Osteocyte (in vitro differentiated cells): ENCODE results near the gene PHKB. TPM values are rescaled to one million over a fixed set of nuclear protein-coding genes. Genes with fewer than 3 reads are reported as not detected.
"Not testable (repeated sequence)": the region's sequence is repeated elsewhere in the genome, so short reads cannot be mapped to it uniquely, and the experiment has no call there.

Experiments used
- DNase-seq: peaks from one replicate; pipeline ENCODE4 v3.0.0; 2021; ENCODE audit warnings: mixed read lengths; ENCODE audit not compliant: unreplicated experiment; ENCODE audit errors: extremely low spot score
- H3K27ac Mint-ChIP-seq: one replicate; pipeline ENCODE4 v1.8.0; 2021; ENCODE audit warnings: mild to moderate bottlenecking, mixed read lengths; ENCODE audit not compliant: unreplicated experiment
- H3K27me3 Mint-ChIP-seq: one replicate; pipeline ENCODE4 v1.8.0; 2021; ENCODE audit warnings: mixed read lengths; ENCODE audit not compliant: unreplicated experiment
- H3K36me3 Mint-ChIP-seq: one replicate; pipeline ENCODE4 v1.8.0; 2021; ENCODE audit warnings: mixed read lengths; ENCODE audit not compliant: unreplicated experiment
- H3K4me1 Mint-ChIP-seq: one replicate; pipeline ENCODE4 v1.8.0; 2021; ENCODE audit warnings: mixed read lengths; ENCODE audit not compliant: unreplicated experiment
- H3K4me3 Mint-ChIP-seq: one replicate; pipeline ENCODE4 v1.8.0; 2021; ENCODE audit warnings: mild to moderate bottlenecking, moderate library complexity, mixed read lengths; ENCODE audit not compliant: unreplicated experiment
- H3K9me3 Mint-ChIP-seq: one replicate; pipeline ENCODE4 v1.8.0; 2021; ENCODE audit warnings: mixed read lengths; ENCODE audit not compliant: unreplicated experiment
- total RNA-seq: library from RNA; stranded (reverse); gene quantifications from 2 replicates; pipeline ENCODE4 v1.2.1, GENCODE V29; 2021
- TF ChIP-seq, protein P1 (sequence below): fragments of 200-600 bp; sonication (generic); IDR thresholded peaks from 2 replicates; pipeline ENCODE4 v1.5.0; 2021; ENCODE audit warnings: antibody characterized with exemption, mild to moderate bottlenecking, moderate library complexity

Gene PHKB
- total RNA-seq, 1 donor from 2014 or later: 64.3 TPM

DNA sequence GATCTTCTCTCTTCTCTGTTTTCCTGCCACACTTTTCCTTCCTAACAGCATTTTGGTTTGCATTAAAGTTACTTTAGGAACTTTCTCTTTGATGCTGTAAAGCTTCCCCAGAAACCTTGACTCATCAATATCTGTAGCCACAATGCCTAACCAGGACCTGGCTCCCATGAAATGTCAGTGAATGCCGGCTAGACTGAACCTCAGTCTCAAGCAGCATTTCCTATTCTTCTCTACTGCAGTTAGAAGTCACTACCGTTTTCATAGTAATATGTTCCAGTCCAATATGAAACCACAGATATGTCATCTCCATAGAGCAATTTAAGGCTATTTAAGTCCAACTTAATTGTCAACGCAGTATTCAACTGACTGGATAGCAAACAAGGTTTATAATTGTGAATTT is 29.2 kb upstream of the PHKB start:
- H3K4me3 Mint-ChIP-seq: no peak overlapping the region
- TF ChIP-seq, protein P1, sequence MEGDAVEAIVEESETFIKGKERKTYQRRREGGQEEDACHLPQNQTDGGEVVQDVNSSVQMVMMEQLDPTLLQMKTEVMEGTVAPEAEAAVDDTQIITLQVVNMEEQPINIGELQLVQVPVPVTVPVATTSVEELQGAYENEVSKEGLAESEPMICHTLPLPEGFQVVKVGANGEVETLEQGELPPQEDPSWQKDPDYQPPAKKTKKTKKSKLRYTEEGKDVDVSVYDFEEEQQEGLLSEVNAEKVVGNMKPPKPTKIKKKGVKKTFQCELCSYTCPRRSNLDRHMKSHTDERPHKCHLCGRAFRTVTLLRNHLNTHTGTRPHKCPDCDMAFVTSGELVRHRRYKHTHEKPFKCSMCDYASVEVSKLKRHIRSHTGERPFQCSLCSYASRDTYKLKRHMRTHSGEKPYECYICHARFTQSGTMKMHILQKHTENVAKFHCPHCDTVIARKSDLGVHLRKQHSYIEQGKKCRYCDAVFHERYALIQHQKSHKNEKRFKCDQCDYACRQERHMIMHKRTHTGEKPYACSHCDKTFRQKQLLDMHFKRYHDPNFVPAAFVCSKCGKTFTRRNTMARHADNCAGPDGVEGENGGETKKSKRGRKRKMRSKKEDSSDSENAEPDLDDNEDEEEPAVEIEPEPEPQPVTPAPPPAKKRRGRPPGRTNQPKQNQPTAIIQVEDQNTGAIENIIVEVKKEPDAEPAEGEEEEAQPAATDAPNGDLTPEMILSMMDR: no peak
- H3K27me3 Mint-ChIP-seq: no peaks in the 10 kb centered on the region
- DNase-seq: no peak
- H3K27ac Mint-ChIP-seq: no peak overlapping the region
- H3K4me1 Mint-ChIP-seq: peaks cover 2% of the 10 kb centered on the region
- no peaks in the 10 kb centered on the region for H3K9me3 Mint-ChIP-seq
- H3K36me3 Mint-ChIP-seq: peaks cover 27% of the 10 kb centered on the region

DNA sequence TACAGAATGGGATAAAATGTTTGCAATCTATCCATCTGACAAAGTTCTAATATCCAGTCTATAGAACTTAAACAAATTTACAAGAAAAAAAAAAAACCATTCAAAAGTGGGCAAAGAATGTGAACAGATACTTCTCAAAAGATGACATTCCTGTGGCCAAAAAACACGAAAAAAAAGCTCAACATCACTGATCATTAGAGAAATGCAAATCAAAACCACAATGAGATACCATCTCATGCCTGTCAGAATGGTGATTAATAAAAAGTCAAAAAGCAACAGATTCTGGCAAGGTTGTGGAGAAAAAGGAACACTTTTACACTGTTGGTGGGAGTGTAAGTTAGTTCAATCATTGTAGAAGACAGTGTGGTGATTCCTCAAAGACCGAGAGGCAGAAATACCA is 26.9 kb upstream of the PHKB start:
- H3K27ac Mint-ChIP-seq, H3K4me3 Mint-ChIP-seq, DNase-seq: not testable (repeated sequence)

DNA sequence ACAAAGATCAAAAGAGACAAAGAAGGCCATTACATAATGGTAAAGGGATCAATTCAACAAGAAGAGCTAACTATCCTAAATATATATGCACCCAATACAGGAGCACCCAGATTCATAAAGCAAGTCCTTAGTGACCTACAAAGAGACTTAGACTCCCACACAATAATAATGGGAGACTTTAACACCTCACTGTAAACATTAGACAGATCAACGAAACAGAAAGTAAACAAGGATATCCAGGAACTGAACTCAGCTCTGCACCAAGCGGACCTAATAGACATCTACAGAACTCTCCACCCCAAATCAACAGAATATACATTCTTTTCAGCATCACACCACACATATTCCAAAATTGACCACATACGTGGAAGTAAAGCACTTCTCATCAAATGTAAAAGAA is 21.1 kb upstream of the PHKB start:
- not testable (repeated sequence) for H3K4me3 Mint-ChIP-seq, H3K27me3 Mint-ChIP-seq, DNase-seq, H3K27ac Mint-ChIP-seq, H3K4me1 Mint-ChIP-seq
- peaks cover 12% of the 10 kb centered on the region for H3K9me3 Mint-ChIP-seq
- H3K36me3 Mint-ChIP-seq: peaks cover 41% of the 10 kb centered on the region

More for the DNA sequence above, 26.9 kb upstream of the PHKB start:
- peaks cover 28% of the 10 kb centered on the region for H3K36me3 Mint-ChIP-seq
- not testable (repeated sequence) for H3K27me3 Mint-ChIP-seq, H3K9me3 Mint-ChIP-seq, H3K4me1 Mint-ChIP-seq

DNA sequence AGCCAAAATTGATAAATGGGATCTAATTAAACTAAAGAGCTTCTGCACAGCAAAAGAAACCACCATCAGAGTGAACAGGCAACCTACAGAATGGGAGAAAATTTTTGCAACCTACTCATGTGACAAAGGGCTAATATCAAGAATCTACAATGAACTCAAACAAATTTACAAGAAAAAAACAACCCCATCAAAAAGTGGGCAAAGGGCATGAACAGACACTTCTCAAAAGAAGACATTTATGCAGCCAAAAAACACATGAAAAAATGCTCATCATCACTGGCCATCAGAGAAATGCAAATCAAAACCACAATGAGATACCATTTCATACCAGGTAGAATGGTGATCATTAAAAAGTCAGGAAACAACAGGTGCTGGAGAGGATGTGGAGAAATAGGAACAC is 18.2 kb upstream of the PHKB start:
- not testable (repeated sequence) for DNase-seq, H3K27me3 Mint-ChIP-seq, H3K4me3 Mint-ChIP-seq, H3K27ac Mint-ChIP-seq, H3K4me1 Mint-ChIP-seq
- H3K36me3 Mint-ChIP-seq: peaks cover 42% of the 10 kb centered on the region
- H3K9me3 Mint-ChIP-seq: peaks cover 12% of the 10 kb centered on the region

DNA sequence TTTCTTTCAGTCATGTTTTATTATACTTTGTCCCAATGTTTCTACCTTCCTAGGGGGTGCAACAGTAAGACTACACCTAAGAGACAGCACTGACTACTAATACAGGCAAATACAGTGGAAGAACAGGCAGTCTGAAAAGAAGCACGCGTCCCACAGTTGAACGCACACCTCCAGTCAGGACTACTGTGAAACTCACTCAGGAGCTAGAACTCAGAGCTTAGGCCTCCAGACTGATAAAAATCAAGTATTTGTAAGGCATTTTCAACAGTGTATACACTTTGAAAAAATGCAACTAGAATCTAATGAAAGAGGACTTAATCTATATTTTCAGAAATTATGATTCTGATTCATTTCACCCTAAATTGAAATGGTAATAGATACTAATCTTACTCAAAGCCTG is 14.7 kb upstream of the PHKB start:
- Mint-ChIP-seq H3K4me3 (no peak overlapping the region), H3K4me1 (no peaks in the 10 kb centered on the region), H3K36me3 (peaks cover 32% of the 10 kb centered on the region), H3K9me3 (peaks cover 5% of the 10 kb centered on the region), H3K27ac (no peak overlapping the region), H3K27me3 (no peaks in the 10 kb centered on the region)
- TF ChIP-seq, protein P1: no peak
- DNase-seq: no peak

DNA sequence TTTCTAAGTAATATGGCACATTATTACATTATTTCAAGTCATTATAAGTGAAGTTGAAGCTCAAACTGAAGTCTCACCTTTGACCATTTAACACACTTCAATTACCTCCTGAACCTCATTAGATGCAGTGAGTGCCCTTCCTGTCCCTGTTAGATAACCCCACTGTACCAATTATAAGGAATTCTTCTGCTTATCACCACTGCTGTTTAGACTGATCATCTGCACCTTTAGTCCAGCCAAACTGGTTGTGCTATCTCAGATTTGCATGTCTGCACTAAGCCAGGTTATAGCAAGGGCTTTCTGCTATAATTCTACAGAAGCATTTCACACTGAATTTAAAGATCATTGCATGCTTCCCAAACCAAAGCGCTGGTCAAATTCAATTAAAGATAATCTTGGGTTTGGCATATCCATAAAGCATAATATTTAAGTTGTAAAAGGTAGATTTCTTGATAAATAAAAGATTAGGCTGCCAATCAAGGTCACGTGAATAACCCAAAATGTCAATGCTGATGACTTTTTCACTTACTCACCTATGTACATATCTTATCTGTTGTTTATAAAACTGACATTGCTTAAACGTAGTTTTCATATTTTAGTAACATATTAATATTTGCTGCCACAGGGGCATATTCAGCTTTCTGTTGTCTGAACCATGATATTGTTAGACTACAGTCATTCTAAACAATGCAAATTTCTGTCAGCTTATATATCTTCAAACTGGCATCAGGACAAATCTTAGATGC is 12.1 kb upstream of the PHKB start:
- TF ChIP-seq, protein P1: no peak
- no peaks in the 10 kb centered on the region for H3K27me3 Mint-ChIP-seq
- no peak overlapping the region for H3K4me3 Mint-ChIP-seq
- DNase-seq: no peak
- H3K36me3 Mint-ChIP-seq: peaks cover 39% of the 10 kb centered on the region
- H3K9me3 Mint-ChIP-seq: no peaks in the 10 kb centered on the region
- no peaks in the 10 kb centered on the region for H3K4me1 Mint-ChIP-seq
- no peak overlapping the region for H3K27ac Mint-ChIP-seq
